Adipocyte (in vitro differentiated cells): Measurements from ENCODE around the gene GRB7.

Experiments used
- DNase-seq: peaks from one replicate; pipeline ENCODE4 v3.0.0-alpha.2; 2015; ENCODE audit warnings: low read depth
- H3K27me3 ChIP-seq: replicated peaks from 2 replicates; pipeline ENCODE4 v1.7.0; 2013; ENCODE audit warnings: mild to moderate bottlenecking, low read length, moderate library complexity; ENCODE audit not compliant: control insufficient read depth, insufficient read depth
- H3K36me3 ChIP-seq: 2 replicates; pipeline ENCODE4 v1.7.0; 2013; ENCODE audit warnings: low read length, mild to moderate bottlenecking, moderate library complexity; ENCODE audit not compliant: control insufficient read depth, insufficient read depth, severe bottlenecking
- H3K4me1 ChIP-seq: 2 replicates; pipeline ENCODE4 v1.7.0; 2013; ENCODE audit warnings: mild to moderate bottlenecking, low read length, moderate library complexity; ENCODE audit not compliant: control insufficient read depth, insufficient read depth
- H3K4me3 ChIP-seq: 2 replicates; pipeline ENCODE4 v1.7.0; 2013; ENCODE audit warnings: mild to moderate bottlenecking, low read length, moderate library complexity
- H3K9ac ChIP-seq: 2 replicates; pipeline ENCODE4 v1.7.0; 2013; ENCODE audit warnings: mild to moderate bottlenecking, low read length, moderate library complexity
- H3K9me3 ChIP-seq: 2 replicates; pipeline ENCODE4 v1.7.0; 2013; ENCODE audit warnings: mild to moderate bottlenecking, low read length, moderate library complexity; ENCODE audit not compliant: control insufficient read depth

GRB7 gene

GRCh38 chr17:39782481-39782880 lies 44.7 kb downstream of the GRB7 start:
- Histone ChIP-seq H3K27me3 (peaks cover 57% of the 10 kb centered on the region), H3K36me3 (no peaks in the 10 kb centered on the region), H3K4me1 (no peaks in the 10 kb centered on the region), H3K9me3 (no peaks in the 10 kb centered on the region), H3K9ac (no peak overlapping the region), H3K4me3 (no peak overlapping the region)
- DNase-seq = no peak

GRCh38 chr17:39782980-39783379 lies 45.2 kb downstream of the GRB7 start:
- Histone ChIP-seq H3K4me3 (no peak overlapping the region), H3K9ac (no peak overlapping the region), H3K27me3 (peaks cover 57% of the 10 kb centered on the region), H3K9me3 (no peaks in the 10 kb centered on the region), H3K36me3 (no peaks in the 10 kb centered on the region), H3K4me1 (no peaks in the 10 kb centered on the region)
- no peak for DNase-seq

GRCh38 chr17:39787041-39787440 lies 49.3 kb downstream of the GRB7 start:
- Histone ChIP-seq H3K9ac (no peak overlapping the region), H3K27me3 (peaks cover 55% of the 10 kb centered on the region), H3K4me3 (no peak overlapping the region), H3K36me3 (no peaks in the 10 kb centered on the region), H3K4me1 (no peaks in the 10 kb centered on the region), H3K9me3 (no peaks in the 10 kb centered on the region)
- DNase-seq = no peak

GRCh38 chr17:39787743-39788484 lies 50.2 kb downstream of the GRB7 start:
- no peak for DNase-seq
- Histone ChIP-seq H3K4me1 (no peaks in the 10 kb centered on the region), H3K4me3 (no peak overlapping the region), H3K9me3 (no peaks in the 10 kb centered on the region), H3K36me3 (no peaks in the 10 kb centered on the region), H3K27me3 (peaks cover 58% of the 10 kb centered on the region), H3K9ac (no peak overlapping the region)

- no peak overlapping the region for H3K4me3 ChIP-seq
- no peak overlapping the region for H3K9ac ChIP-seq
- H3K27me3 ChIP-seq = peaks cover 54% of the 10 kb centered on the region
- DNase-seq = no peak
- H3K9me3 ChIP-seq = no peaks in the 10 kb centered on the region
- no peaks in the 10 kb centered on the region for H3K36me3 ChIP-seq
- no peaks in the 10 kb centered on the region for H3K4me1 ChIP-seq
Measured at GRCh38 chr17:39791111-39791992, 53.6 kb downstream of the GRB7 start.

- Histone ChIP-seq H3K9ac (no peak overlapping the region), H3K27me3 (peaks cover 52% of the 10 kb centered on the region), H3K36me3 (no peaks in the 10 kb centered on the region), H3K9me3 (no peaks in the 10 kb centered on the region), H3K4me1 (no peaks in the 10 kb centered on the region), H3K4me3 (no peak overlapping the region)
- DNase-seq = no peak
Measured at GRCh38 chr17:39792526-39793221, 54.9 kb downstream of the GRB7 start.

GRCh38 chr17:39793301-39793872 lies 55.6 kb downstream of the GRB7 start:
- Histone ChIP-seq H3K27me3 (peaks cover 45% of the 10 kb centered on the region), H3K4me3 (no peak overlapping the region), H3K9ac (no peak overlapping the region), H3K4me1 (no peaks in the 10 kb centered on the region), H3K9me3 (no peaks in the 10 kb centered on the region), H3K36me3 (no peaks in the 10 kb centered on the region)
- no peak for DNase-seq

- Histone ChIP-seq H3K27me3 (peaks cover 52% of the 10 kb centered on the region), H3K9me3 (no peaks in the 10 kb centered on the region), H3K4me3 (no peak overlapping the region), H3K4me1 (no peaks in the 10 kb centered on the region), H3K36me3 (no peaks in the 10 kb centered on the region), H3K9ac (no peak overlapping the region)
- no peak for DNase-seq
Measured at GRCh38 chr17:39794249-39794970, 56.7 kb downstream of the GRB7 start.
